Ovary (tissue), 9 donors: ENCODE results near the gene BEAN1. TPM values are rescaled to one million over a fixed set of nuclear protein-coding genes. Genes with fewer than 3 reads are reported as not detected.

Experiments
- DNase-seq, 5 donors: peaks; one replicate each; pipeline ENCODE4 v3.0.0-alpha.2; 2019 to 2020
- H3K27ac ChIP-seq, 2 donors: fragments of 200-600 bp; one replicate each; pipeline versions ENCODE4 v1.5.1 to v1.8.0; 2019 to 2022
- H3K27me3 ChIP-seq: fragments of 200-600 bp; one replicate; pipeline ENCODE4 v1.8.0; 2022
- H3K36me3 ChIP-seq: fragments of 200-600 bp; sonication (generic); one replicate; pipeline ENCODE4 v1.5.1; 2019
- H3K4me1 ChIP-seq: one replicate; pipeline ENCODE4 v1.8.1; 2013; ENCODE audit warnings: mild to moderate bottlenecking, moderate library complexity; ENCODE audit not compliant: insufficient read depth
- H3K4me3 ChIP-seq: fragments of 200-600 bp; sonication (generic); one replicate; pipeline ENCODE4 v1.5.1; 2017
- H3K9me3 ChIP-seq, 2 donors: fragments of 200-600 bp in 1 of 2; sonication (generic) in 1 of 2; one replicate each; pipeline versions ENCODE4 v1.5.1 to v1.8.1; 2013 to 2019; ENCODE audit warnings: mild to moderate bottlenecking in 1 of 2, moderate library complexity in 1 of 2
- CTCF ChIP-seq, 3 donors: fragments of 450-650 bp in 2 of 3; fragments of 200-600 bp in 1 of 3; IDR thresholded peaks; one replicate each; pipeline versions ENCODE4 v1.5.1 to v1.8.0; 2016 to 2022; ENCODE audit warnings: antibody characterized with exemption in 3 of 3, mild to moderate bottlenecking in 1 of 3
- EP300 ChIP-seq: sonication (generic); formaldehyde crosslinking; IDR thresholded peaks from one replicate; pipeline ENCODE4 v1.6.1; 2017; ENCODE audit warnings: antibody characterized with exemption
- POLR2A ChIP-seq: fragments of 450-650 bp; IDR thresholded peaks from one replicate; pipeline ENCODE4 v1.6.1; 2017; ENCODE audit warnings: antibody characterized with exemption, mild to moderate bottlenecking, moderate library complexity
- WGBS, 3 donors: extraction: QIAGEN DNeasy Blood & Tissue Kit in 1 of 3; methylation state at CpG; one replicate each; pipeline versions ENCODE4 v1.1.5 to v1.1.7; 2013 to 2017; 5-methylcytosine and 5-hydroxymethylcytosine counted together
- intact Hi-C, 4 donors: fragments of 100-400 bp; cut with DNase I; formaldehyde crosslinking; loops; one replicate each; pipeline versions ENCODE4 v1.11.0 to v1.15.1; 2022 to 2023
- polyA plus RNA-seq, 2 donors: library from polyadenylated mRNA; stranded (reverse); fragments of 200-250 nt in 1 of 2; fragments of 350-450 nt in 1 of 2; fragmentation: Illumina TruSeq in 1 of 2; extraction: RNeasy Lipid Tissue Mini Kit (QIAGEN cat#74804) in 1 of 2; gene quantifications; one replicate each; pipeline ENCODE4 v1.2.3, GENCODE V29; 2013 to 2014
- total RNA-seq, 7 donors: library from RNA; depleted of rRNA in 2 of 7; stranded (reverse); fragments of >200 nt in 2 of 7; fragmentation: NEBNext Ultra II Directional in 3 of 7; extraction: Animal tissue kit (Norgen Biotek cat#: 25700) in 3 of 7; gene quantifications; one replicate each; pipeline versions ENCODE4 v1.1.0 to v1.2.4, GENCODE V29; 2016 to 2023
- donor health status: DM: no; HTN: no; CAD: no; lungs with moderate emphysema.
- donor health status: DM: no; HTN: no; CAD: no.
- donor health status: Bipolar disorder and iron deficiency.
- donor health status: DM: yes; HTN: yes; CAD: no.
- donor health status: DM: no; HTN: no; CAD: no.
- donor health status: DM: yes; HTN: yes; CAD: no.

The BEAN1 gene
- total and polyA plus RNA-seq, 9 donors, result 0.15 to 2.2 (median 0.61) TPM; not detected in 1

GRCh38 chr16:66420396-66420795, 6.7 kb upstream of the BEAN1 start:
- 11 to 36% (median 18%) methylated on average over 1 of the region's 1 CpG for whole genome bisulfite sequencing, 3 donors
- Histone ChIP-seq H3K9me3 (no peaks in the 10 kb centered on the region), H3K36me3 (no peaks in the 10 kb centered on the region), H3K4me1 (no peaks in the 10 kb centered on the region), H3K27me3 (no peaks in the 10 kb centered on the region), H3K27ac (no peak overlapping the region), H3K4me3 (no peak overlapping the region)
- DNase-seq, result no peak
- intact Hi-C loops, result no loop called here
- no peak for TF ChIP-seq CTCF (IDR thresholded peaks at IDR 0.05)
- TF ChIP-seq EP300, result no peak
- TF ChIP-seq POLR2A, result no peak

- H3K27ac ChIP-seq, result no peak overlapping the region
- DNase-seq, result no peak
- H3K4me3 ChIP-seq, result no peak overlapping the region
- H3K9me3 ChIP-seq, result no peaks in the 10 kb centered on the region
- no peak for TF ChIP-seq POLR2A
- no peak for TF ChIP-seq EP300
- no peak for TF ChIP-seq CTCF (IDR thresholded peaks at IDR 0.05)
- 76 to 84% (median 82%) methylated on average over 6 of the region's 6 CpGs for WGBS, 3 donors
- no peaks in the 10 kb centered on the region for H3K27me3 ChIP-seq
- intact Hi-C loops, result no loop called here
- H3K4me1 ChIP-seq, result peaks cover 4% of the 10 kb centered on the region
- no peaks in the 10 kb centered on the region for H3K36me3 ChIP-seq
Observed at GRCh38 chr16:66421891-66422290, 5.2 kb upstream of the BEAN1 start.

GRCh38 chr16:66422366-66422765, 4.7 kb upstream of the BEAN1 start:
- no peak for DNase-seq

GRCh38 chr16:66423177-66423576, 3.9 kb upstream of the BEAN1 start:
- TF ChIP-seq EP300 (no peak), CTCF (IDR thresholded peaks at IDR 0.05) (no peak), POLR2A (no peak)
- no peak for DNase-seq
- 85 to 97% (median 92%) methylated on average over 1 of the region's 1 CpG for WGBS, 3 donors
- no peak overlapping the region for H3K4me3 ChIP-seq
- no peak overlapping the region for H3K27ac ChIP-seq
- no peaks in the 10 kb centered on the region for H3K9me3 ChIP-seq
- intact Hi-C loops, result no loop called here
- peaks cover 4% of the 10 kb centered on the region for H3K4me1 ChIP-seq
- H3K36me3 ChIP-seq, result no peaks in the 10 kb centered on the region
- no peaks in the 10 kb centered on the region for H3K27me3 ChIP-seq

More at GRCh38 chr16:66422366-66422765, 4.7 kb upstream of the BEAN1 start:
- TF ChIP-seq POLR2A, result no peak
- TF ChIP-seq CTCF (IDR thresholded peaks at IDR 0.05), result no peak
- H3K36me3 ChIP-seq, result no peaks in the 10 kb centered on the region
- H3K27me3 ChIP-seq, result no peaks in the 10 kb centered on the region
- no peak overlapping the region for H3K27ac ChIP-seq
- 60 to 72% (median 71%) methylated on average over 2 of the region's 2 CpGs for WGBS, 3 donors
- H3K9me3 ChIP-seq, result no peaks in the 10 kb centered on the region
- H3K4me3 ChIP-seq, result no peak overlapping the region
- intact Hi-C loops, result no loop called here
- peaks cover 4% of the 10 kb centered on the region for H3K4me1 ChIP-seq

- WGBS, 3 donors, result 29 to 36% (median 29%) methylated on average over 8 of the region's 8 CpGs
- TF ChIP-seq EP300 (no peak), CTCF (IDR thresholded peaks at IDR 0.05) (no peak), POLR2A (no peak)
- Histone ChIP-seq H3K4me1 (peaks cover 4% of the 10 kb centered on the region), H3K36me3 (no peaks in the 10 kb centered on the region), H3K9me3 (no peaks in the 10 kb centered on the region), H3K27me3 (no peaks in the 10 kb centered on the region), H3K27ac (no peak overlapping the region), H3K4me3 (no peak overlapping the region)
- intact Hi-C loops, result no loop called here
- DNase-seq, result no peak
Observed at GRCh38 chr16:66425651-66426050, 1.4 kb upstream of the BEAN1 start.
